CD4-positive, alpha-beta T cell treated with Interleukin-1 beta for 1 hour (primary cell): ENCODE results near the gene ERCC5.

Experiments
- DNase-seq, 2 donors: peaks; one replicate each; pipeline ENCODE4 v3.0.0-alpha.2; 2020 to 2022

The ERCC5 gene

GRCh38 chr13:102846261-102847015 is 606 bp downstream of the ERCC5 start:
- peak; percentile 52 to 56 for DNase-seq

- peak in 1 of 2 donors; percentile 50 for DNase-seq
Measured at GRCh38 chr13:102847272-102848234, 1.7 kb downstream of the ERCC5 start.

GRCh38 chr13:102848956-102849355 is 3.1 kb downstream of the ERCC5 start:
- DNase-seq: no peak

- no peak for DNase-seq
Measured at GRCh38 chr13:102852556-102852955, 6.7 kb downstream of the ERCC5 start.

GRCh38 chr13:102854675-102855074 is 8.8 kb downstream of the ERCC5 start:
- DNase-seq: no peak

GRCh38 chr13:102856557-102856956 is 10.7 kb downstream of the ERCC5 start:
- DNase-seq: no peak

GRCh38 chr13:102862624-102863210 is 16.9 kb downstream of the ERCC5 start:
- DNase-seq: no peak

- DNase-seq: no peak
Measured at GRCh38 chr13:102863590-102863989, 17.8 kb downstream of the ERCC5 start.

- DNase-seq: no peak
Measured at GRCh38 chr13:102868366-102868936, 22.6 kb downstream of the ERCC5 start.

- DNase-seq: no peak
Measured at GRCh38 chr13:102869948-102870676, 24.3 kb downstream of the ERCC5 start.

- DNase-seq: peak; percentile 43 to 57
Measured at GRCh38 chr13:102870677-102871415, 25.0 kb downstream of the ERCC5 start.

GRCh38 chr13:102872131-102872530 is 26.3 kb downstream of the ERCC5 start:
- no peak for DNase-seq

- no peak for DNase-seq
Measured at GRCh38 chr13:102872531-102872930, 26.7 kb downstream of the ERCC5 start.

- no peak for DNase-seq
Measured at GRCh38 chr13:102873653-102874052, 27.8 kb downstream of the ERCC5 start.

- DNase-seq: no peak
Measured at GRCh38 chr13:102875256-102875655, 29.4 kb downstream of the ERCC5 start.

- DNase-seq: no peak
Measured at GRCh38 chr13:102877303-102877702, 31.5 kb downstream of the ERCC5 start.

GRCh38 chr13:102878481-102878880 is 32.6 kb downstream of the ERCC5 start:
- DNase-seq: no peak

- no peak for DNase-seq
Measured at GRCh38 chr13:102879793-102880499, 34.1 kb downstream of the ERCC5 start.

- DNase-seq: no peak
Measured at GRCh38 chr13:102881819-102882686, 36.2 kb downstream of the ERCC5 start.

- DNase-seq: no peak
Measured at GRCh38 chr13:102892503-102892902, 46.7 kb downstream of the ERCC5 start.
